Bronchial epithelial cell (primary cell): ENCODE data around the gene BICRA. TPM values are rescaled to one million over a fixed set of nuclear protein-coding genes. Genes with fewer than 3 reads are reported as not detected.
"Not testable (repeated sequence)": the region's sequence is repeated elsewhere in the genome, so short reads cannot be mapped to it uniquely, and the experiment has no call there.

Source experiments
- DNase-seq: peaks from one replicate; pipeline ENCODE4 v3.0.0-alpha.2; 2010; ENCODE audit warnings: low read depth
- FAIRE-seq: peaks from 2 replicates; lab custom pipeline; 2011; peaks lifted over from hg19 to GRCh38; lab: Jason Lieb, UNC
- H3K27me3 ChIP-seq: 2 replicates; pipeline ENCODE4 v1.5.1; 2011; ENCODE audit warnings: low read length; ENCODE audit not compliant: control insufficient read depth, insufficient read depth
- H3K36me3 ChIP-seq: 2 replicates; pipeline ENCODE4 v1.5.1; 2011; ENCODE audit warnings: low read length; ENCODE audit not compliant: control insufficient read depth, insufficient read depth
- H3K4me3 ChIP-seq: 2 replicates; pipeline ENCODE4 v1.5.1; 2011; ENCODE audit warnings: mild to moderate bottlenecking, low read depth, low read length, control low read depth
- CTCF ChIP-seq: IDR thresholded peaks from 2 replicates; pipeline ENCODE4 v1.5.1; 2011; ENCODE audit warnings: mild to moderate bottlenecking, moderate library complexity, low read length, control low read depth, inconsistent platforms; ENCODE audit not compliant: insufficient read depth, severe bottlenecking
- total RNA-seq: library from RNA; depleted of rRNA; stranded (reverse); fragments of >200 nt; gene quantifications from 2 replicates; pipeline ENCODE4 v1.2.1, GENCODE V29; 2014

Gene BICRA
- total RNA-seq, 1 donor from 2014 or later, result 4.5 TPM

DNA sequence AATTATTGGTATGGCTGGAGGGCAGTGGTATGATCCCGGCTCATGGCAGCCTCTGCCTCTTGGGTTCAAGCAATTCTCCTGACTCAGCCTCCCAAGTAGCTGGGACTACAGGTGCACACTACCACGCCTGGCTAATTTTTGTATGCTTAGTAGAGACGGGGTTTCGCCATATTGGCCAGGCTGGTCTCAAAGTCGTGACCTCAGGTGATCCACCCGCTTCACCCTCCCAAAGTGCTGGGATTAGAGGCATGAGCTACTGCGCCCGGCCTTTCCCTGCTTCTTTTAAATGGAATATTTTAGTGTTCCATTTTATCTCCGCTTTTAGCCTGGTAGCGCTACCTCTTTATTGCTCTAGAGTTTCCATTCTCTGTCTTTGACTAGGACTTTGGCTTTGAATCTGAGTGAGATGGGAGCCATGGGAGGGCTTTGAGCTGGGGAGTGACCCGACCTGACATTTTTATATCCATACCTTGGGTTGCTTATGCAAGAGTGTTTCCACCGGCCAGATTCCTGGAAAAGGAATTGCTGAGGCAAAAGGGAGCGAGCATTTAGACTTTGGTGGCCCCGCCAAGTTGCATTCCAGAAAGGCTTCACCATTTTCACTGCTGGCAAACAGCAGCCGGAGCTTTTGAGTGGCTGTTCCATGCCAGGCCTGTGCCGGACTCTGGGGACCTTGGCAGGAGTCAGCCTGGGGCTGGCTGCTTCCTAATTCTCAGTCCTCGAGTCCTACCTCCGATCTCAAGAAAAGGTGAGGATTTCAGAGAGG, 22.9 kb downstream of the BICRA start:
- TF ChIP-seq CTCF, result no peak
- Histone ChIP-seq H3K4me3 (no peak overlapping the region), H3K27me3 (no peaks in the 10 kb centered on the region), H3K36me3 (peaks cover 4% of the 10 kb centered on the region)
- no peak for DNase-seq
- FAIRE-seq, result no peak

DNA sequence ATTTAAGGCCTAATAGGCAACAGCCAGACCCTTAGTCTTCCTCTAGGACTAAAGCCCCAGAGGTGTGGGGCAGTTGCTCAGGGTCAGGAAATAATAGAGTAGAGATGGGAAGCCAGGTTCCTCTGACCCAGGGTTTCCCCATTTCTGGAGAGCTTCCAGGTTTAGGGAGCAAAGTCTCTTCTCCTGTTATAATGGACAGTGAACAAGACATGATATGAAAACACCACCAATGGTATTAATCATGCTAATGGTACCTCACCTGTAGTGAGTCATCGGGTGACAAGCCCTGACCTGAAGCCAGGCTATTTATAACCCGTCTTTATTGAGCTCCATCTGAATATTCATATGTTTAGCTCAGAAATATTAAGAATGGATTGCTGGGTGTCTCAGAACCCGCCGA, 24.6 kb downstream of the BICRA start:
- FAIRE-seq, result no peak
- no peak for TF ChIP-seq CTCF
- no peaks in the 10 kb centered on the region for H3K27me3 ChIP-seq
- DNase-seq, result peak; percentile 95
- peaks cover 4% of the 10 kb centered on the region for H3K36me3 ChIP-seq
- H3K4me3 ChIP-seq, result no peak overlapping the region

DNA sequence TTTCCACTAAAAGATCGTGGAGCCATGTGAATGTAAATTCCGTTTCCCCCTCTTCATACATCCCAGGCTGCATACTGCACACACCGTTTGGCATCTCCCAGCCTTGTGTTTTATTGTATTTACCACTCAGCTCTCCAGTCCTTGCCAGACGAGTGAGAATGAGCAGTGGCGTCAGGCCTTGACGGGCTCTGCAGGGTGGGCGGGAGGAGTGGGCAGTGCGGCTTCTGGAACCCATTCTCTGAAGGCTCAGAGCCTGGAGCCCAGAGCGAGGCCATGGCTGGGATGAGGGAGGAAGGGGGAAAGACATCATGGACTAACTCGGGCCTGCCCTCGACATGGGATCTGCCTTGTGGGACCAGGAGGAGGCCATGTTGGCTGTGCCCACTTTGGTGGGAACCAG, 25.1 kb downstream of the BICRA start:
- H3K4me3 ChIP-seq, result no peak overlapping the region
- DNase-seq (no peak), FAIRE-seq (no peak)
- H3K27me3 ChIP-seq, result no peaks in the 10 kb centered on the region
- H3K36me3 ChIP-seq, result peaks cover 4% of the 10 kb centered on the region
- no peak for TF ChIP-seq CTCF

GRCh38 chr19:47635152-47635754, 26.3 kb downstream of the BICRA start:
- H3K27me3 ChIP-seq, DNase-seq, H3K4me3 ChIP-seq, H3K36me3 ChIP-seq, FAIRE-seq: not testable (repeated sequence)

GRCh38 chr19:47637550-47637949, 28.6 kb downstream of the BICRA start:
- FAIRE-seq, result no peak
- TF ChIP-seq CTCF, result no peak
- Histone ChIP-seq H3K4me3 (no peak overlapping the region), H3K27me3 (no peaks in the 10 kb centered on the region), H3K36me3 (peaks cover 2% of the 10 kb centered on the region)
- no peak for DNase-seq

DNA sequence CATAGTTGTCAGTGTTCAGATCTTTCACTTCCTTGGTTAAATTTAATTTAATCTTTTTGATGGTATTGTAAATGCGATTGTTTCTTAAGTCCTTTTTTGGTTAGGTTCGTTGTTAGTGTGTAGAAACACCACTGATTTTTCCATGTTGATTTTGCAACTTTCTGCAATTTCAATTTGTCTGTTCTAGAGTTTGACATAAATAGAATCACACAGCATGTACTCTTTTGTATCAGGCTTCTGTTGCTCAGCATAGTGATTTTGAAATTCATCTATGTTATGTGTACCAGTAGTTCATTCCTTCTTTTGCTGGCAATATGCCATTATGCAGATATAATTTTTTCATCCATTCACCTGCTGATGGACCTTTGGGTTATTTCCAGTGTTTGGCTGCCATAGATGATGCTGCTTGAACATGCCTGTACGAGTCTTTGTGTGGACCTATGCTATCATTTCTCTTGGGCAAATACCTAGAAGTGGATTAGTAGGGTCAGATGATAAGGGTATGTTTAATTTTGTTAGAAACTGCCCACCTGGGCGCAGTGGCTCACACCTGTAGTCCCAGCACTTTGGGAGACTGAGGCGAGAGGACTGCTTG, 33.1 kb downstream of the BICRA start:
- peak; percentile 30 for DNase-seq
- no peak overlapping the region for H3K4me3 ChIP-seq
- FAIRE-seq, result no peak

More for the DNA sequence above, 33.1 kb downstream of the BICRA start:
- Histone ChIP-seq H3K27me3 (no peaks in the 10 kb centered on the region), H3K36me3 (peaks cover 1% of the 10 kb centered on the region)
- no peak for TF ChIP-seq CTCF
